Brain pericyte (primary cell): Measurements from ENCODE around the gene CCDC6.
"Not testable (repeated sequence)": the region's sequence is repeated elsewhere in the genome, so short reads cannot be mapped to it uniquely, and the experiment has no call there.

Source experiments
- DNase-seq: peaks from one replicate; pipeline ENCODE4 v3.0.0-alpha.2; 2012; ENCODE audit warnings: low read depth, low spot score

CCDC6 gene

GRCh38 chr10:59812519-59813122 is 93.7 kb downstream of the CCDC6 start:
- DNase-seq: no peak

DNA sequence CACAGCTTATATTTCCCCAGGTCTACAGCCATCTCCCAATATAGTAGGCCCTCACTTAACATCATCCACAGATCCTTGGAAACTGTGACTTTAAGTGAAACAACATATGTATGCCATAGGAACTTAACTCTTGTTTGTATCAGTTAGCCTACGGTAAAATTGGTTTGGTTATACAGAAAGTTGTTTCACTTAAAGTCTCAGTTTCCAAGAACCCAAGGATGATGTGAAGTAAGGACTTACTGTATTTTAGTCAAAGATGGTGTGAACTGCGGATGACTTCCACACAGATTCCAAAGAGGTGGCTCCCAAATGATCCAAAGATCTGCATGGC is 96.7 kb downstream of the CCDC6 start:
- DNase-seq: no peak

DNA sequence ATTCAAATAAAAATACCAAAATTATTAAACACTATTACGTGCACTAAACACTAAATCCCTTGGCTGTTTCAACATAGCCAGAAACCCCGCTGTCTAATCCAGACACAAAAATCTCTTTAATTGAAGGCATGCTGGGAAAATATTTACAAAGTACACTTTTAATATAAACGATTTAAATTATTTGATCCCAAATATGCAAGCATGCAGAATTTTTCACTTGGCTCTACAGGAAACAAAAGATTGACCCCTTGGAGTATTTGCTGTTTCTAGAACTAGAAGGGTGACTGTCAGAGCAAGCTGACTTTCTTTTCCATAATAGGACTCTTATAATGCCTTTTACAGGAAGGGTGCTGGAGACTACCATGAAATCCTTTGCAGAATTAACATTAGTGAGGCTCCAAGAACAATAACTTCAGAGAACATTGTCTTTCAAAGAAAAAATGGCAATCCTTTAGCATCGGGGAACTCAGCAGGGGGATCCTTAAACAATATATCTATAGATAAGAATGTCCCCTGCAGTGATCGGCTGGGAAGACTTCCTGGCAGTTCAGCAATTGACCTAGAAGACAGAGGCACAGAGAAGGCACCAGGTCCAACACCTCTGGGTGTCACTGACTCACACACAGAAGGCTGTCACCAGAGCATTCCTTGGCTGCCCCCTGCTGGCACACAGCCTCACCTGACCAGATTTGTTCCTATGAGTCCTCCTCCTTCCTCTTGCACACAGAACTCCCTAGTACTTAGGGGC is 97.3 kb downstream of the CCDC6 start:
- DNase-seq: no peak

DNA sequence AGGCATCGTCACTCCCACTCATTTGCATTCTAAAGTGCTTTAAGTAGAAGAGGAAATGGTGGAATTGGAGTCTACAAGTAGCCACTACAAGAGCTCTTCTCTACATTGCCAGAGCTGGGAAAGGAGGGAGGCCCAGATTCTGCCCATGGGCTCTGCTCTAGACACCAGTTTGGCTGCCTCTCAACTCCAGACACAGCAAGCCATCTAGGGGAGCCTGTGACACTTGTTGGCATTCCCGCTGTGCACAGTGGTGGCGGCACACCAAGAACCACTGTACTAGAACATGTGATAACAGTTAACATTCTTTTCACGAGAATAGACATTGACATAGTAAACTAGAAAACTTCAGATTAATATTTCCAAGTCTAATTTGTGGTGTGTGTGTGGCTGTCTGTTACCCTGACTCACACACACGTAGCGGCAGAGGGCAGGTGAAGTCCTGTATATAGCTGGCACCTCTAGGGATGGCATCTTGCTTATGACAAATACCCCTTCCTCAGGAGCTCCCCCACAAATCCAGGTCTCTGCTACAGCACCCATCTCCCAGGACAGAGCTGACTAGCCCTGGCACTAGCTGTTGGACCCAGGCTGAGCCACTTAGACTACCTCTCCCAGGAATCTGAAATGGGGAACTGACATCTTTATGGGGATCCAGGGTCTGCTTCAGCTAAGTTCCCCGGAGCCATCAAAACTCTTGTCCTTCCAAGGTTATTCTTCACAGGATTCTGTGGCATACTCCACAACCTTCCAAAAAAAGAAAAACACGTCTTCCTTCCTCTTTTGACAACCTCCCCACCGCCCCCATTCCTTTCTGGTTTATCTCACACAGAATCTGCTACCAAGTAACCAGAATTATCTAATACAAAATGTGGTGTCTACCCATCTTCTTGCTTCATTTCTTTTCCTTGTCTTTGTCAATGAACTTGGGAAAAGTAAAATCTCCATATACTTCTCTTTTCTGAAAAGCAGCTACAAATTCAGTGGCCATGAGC is 98.4 kb downstream of the CCDC6 start:
- no peak for DNase-seq

DNA sequence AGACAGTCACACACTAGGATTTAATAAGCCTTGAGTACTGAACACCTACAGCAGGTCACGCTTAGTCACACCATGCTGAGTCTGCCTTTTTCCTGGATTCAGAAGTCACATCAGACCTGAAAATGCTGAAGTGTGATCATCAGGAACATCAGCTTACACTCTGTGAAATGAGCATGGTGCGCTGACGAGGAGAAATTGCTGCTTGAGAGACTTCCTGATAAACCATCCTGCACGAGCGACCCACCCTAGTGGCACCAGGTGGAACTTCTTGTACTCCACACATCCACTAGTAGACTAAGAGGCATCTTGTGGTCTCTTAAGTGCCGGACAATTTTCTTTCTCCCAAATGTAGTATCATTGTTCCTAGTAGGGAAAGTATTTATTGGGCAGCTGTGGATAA is 101.3 kb downstream of the CCDC6 start:
- no peak for DNase-seq

- DNase-seq: no peak
Observed at GRCh38 chr10:59804220-59804619, 102.1 kb downstream of the CCDC6 start.

DNA sequence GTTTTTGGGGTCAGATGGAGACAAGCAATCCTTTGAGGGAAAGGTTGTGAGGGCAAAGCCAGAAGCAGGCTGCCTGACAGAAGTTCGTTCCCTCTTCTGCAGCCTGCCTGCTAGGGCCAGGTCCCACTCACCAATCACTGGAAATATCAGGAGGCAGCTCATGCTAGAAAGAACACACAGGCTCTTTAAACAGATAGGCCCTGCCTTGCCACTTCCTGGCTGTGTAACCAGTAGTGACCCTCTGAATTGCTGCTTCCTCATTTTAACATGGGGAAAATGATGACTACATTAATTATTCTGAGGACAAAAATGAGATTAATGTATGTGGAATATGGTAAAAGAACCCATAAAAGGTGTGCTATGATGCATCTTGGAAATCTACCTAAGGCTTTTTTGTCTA is 102.6 kb downstream of the CCDC6 start:
- DNase-seq: no peak

DNA sequence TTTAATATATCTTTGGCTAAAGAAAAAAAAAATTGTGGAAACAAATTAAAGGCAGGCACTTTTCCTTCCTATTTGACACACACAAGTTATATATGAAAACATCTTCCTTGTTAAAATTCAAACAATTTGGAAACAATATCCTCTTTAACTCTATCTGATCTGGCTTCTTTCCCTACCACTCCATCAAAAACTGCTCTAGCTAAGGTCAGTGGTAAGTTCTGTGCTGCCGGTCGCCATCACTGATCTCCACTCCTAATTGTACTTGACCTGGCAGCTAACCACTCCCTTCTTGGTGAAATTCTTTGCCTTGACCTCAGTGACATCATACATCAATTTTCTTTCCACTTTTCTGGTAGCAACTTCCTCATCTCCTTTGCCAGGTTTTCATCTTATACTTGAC is 105.2 kb downstream of the CCDC6 start:
- no peak for DNase-seq

DNA sequence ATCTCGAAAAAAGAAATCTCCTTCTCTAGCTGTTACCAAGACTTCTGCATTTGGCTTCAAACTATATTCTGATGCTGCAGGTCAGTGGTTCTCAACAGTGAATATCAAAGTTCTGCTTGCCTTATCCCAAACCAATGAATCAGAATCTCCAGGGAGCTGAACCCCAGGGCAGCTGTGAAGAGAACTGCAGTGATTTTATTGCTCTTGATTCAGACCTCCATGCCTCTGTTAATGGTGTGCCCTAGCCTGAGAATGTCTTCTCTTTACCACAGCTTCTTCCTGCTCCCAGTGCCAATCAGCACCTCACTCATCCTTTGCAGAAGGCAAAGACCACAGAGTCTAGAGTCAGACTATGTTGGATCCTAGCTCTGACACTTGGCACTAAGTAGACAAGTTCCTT is 106.9 kb downstream of the CCDC6 start:
- DNase-seq: no peak

DNA sequence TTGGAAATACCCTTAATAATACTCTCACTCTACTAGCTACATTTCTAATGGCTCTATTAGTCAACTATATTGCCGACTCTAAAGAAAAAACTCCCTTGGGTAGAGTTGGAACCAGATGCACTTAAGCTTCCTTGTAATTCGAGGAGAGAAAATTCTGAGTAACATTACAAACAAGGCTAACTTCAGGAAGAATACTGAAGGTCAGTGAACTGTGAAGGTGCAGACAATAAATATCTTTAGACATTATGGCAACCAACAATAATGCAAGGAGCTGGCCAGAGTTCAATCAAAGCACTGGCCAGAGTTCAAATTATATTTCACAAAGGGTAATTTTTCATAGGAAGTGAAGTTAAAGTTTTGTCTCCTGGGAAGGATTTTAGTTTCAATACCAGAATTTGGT is 112.4 kb downstream of the CCDC6 start:
- no peak for DNase-seq

- DNase-seq: no peak
Observed at GRCh38 chr10:59792812-59793211, 113.5 kb downstream of the CCDC6 start.

- DNase-seq: no peak
Observed at GRCh38 chr10:59791601-59792000, 114.8 kb downstream of the CCDC6 start.

GRCh38 chr10:59790080-59790479 is 116.3 kb downstream of the CCDC6 start:
- DNase-seq: not testable (repeated sequence)

GRCh38 chr10:59788914-59789313 is 117.4 kb downstream of the CCDC6 start:
- DNase-seq: not testable (repeated sequence)

- DNase-seq: not testable (repeated sequence)
Observed at GRCh38 chr10:59787032-59787431, 119.3 kb downstream of the CCDC6 start.

- not testable (repeated sequence) for DNase-seq
Observed at GRCh38 chr10:59785476-59785875, 120.9 kb downstream of the CCDC6 start.

DNA sequence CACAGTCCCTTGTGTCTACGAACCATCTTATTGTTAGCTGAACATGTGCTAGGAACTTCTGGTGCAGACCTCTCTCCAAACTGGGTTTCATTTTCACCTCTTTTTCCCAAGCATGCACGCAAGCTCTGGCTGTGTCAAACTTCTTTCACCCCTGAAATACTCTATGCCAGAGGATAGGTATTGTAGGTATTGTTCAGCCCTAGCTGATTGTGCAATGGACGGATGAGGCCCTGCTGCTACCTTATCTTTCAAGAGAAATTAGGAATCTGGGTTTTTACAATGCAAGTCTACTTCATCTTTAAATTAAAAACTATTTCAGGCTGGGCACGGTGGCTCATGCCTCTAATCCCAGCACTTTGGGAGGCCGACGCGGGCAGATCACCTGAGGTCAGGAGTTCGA is 124.8 kb downstream of the CCDC6 start:
- no peak for DNase-seq

GRCh38 chr10:59779756-59780533 is 126.4 kb downstream of the CCDC6 start:
- DNase-seq: no peak

DNA sequence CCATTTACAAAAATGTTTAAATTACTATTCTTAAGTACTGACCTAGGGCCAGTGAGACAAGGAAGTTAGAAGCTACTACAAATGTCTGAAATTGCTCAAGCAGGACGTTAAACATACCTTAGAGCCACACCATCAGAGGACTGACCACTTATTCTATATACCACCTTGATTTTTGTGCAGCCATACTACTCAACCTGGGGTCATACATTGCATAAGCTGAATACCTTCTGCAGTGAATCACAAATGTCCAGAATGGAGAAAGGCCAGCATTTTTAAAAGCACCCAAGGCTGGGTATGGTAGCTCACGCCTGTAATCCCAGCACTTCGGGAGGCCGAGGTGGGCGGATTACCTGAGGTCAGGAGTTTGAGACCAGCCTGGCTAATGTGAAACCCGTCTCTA is 131.9 kb downstream of the CCDC6 start:
- no peak for DNase-seq

- no peak for DNase-seq
Observed at GRCh38 chr10:59773088-59773487, 133.3 kb downstream of the CCDC6 start.

DNA sequence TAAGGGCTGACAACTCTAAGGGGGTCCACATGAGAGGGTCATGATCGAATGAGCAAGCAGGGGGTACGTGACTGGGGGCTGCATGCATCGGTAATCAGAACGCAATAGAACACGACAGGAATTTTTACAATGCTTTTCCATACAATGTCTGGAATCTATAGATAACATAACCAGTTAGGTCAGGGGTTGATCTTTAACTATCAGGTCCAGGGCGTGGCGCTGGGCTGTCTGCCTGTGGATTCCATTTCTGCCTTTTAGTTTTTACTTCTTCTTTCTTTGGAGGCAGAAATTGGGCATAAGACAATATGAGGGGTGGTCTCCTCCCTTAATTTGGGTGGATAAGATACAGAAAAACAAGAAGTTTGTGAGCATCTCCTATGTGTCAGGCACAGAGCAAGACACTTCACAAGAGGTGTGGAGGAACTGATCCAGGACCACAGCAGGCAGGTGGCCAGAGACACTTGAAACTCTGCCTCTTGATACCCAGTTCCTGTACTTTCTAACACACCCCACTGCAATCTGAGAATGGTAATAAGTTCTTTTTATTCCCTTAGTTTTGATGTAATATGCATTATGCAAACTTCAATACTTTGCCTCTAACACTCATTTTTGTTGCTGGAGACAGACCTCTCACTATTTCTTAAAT is 135.1 kb downstream of the CCDC6 start:
- DNase-seq: no peak
